GM23248 (cell line): Measurements from ENCODE around the gene TTLL3.

Experiments used
- EZH2 ChIP-seq: fragments of 200-600 bp; sonication (generic); IDR thresholded peaks from 2 replicates; pipeline ENCODE4 v1.6.1; 2018; ENCODE audit warnings: antibody characterized with exemption, mild to moderate bottlenecking; ENCODE audit not compliant: insufficient read depth, poor library complexity, severe bottlenecking
- EZH2phosphoT487 ChIP-seq: fragments of 200-600 bp; sonication (generic); IDR thresholded peaks from 2 replicates; pipeline ENCODE4 v1.6.1; 2018; ENCODE audit warnings: antibody characterized with exemption, moderate library complexity, mild to moderate bottlenecking, low read depth; ENCODE audit not compliant: insufficient read depth

- no peak for TF ChIP-seq EZH2
- no peak for TF ChIP-seq EZH2phosphoT487
Measured at GRCh38 chr3:9841015-9841414, 31.0 kb downstream of the TTLL3 start.
